ENCODE results near the gene COG5. TPM values are rescaled to one million over a fixed set of nuclear protein-coding genes. Genes with fewer than 3 reads are reported as not detected.

COG5 gene
- total and polyA plus RNA-seq, 9 of the 15 experiments (the other 6 are each of a cell fraction or from before 2014, with no cell fraction given), result 15.3 to 75.1 (median 56.4) TPM

GRCh38 chr7:107168233-107169119 is 395.2 kb downstream of the COG5 start, which contains the start of gene HBP1 (continued):
- TF ChIP-seq ZFPM2 (CRISPR knock-in tag; IDR thresholded peaks at IDR 0.05), result no peak
- TF ChIP-seq SMARCB1 (IDR thresholded peaks at IDR 0.05; ENCODE audit: insufficient read length, low read depth), result no peak
- TF ChIP-seq SMARCC2 (IDR thresholded peaks at IDR 0.05; ENCODE audit: low read depth), result no peak
- TF ChIP-seq PATZ1 (CRISPR knock-in tag; IDR thresholded peaks at IDR 0.05; ENCODE audit: borderline replicate concordance), result no peak
- no peak for TF ChIP-seq EZH2 (IDR thresholded peaks at IDR 0.05; ENCODE audit: borderline replicate concordance, low read depth, low read length)
- TF ChIP-seq ZFX (CRISPR knock-in tag; IDR thresholded peaks at IDR 0.05), result peak; percentile 93
- TF ChIP-seq PTRF (tag; IDR thresholded peaks at IDR 0.05), result no peak
- TF ChIP-seq RBFOX2 (IDR thresholded peaks at IDR 0.05; ENCODE audit: low read depth, low read length), result peak; percentile 58
- TF ChIP-seq PREB (CRISPR knock-in tag; IDR thresholded peaks at IDR 0.05), result no peak
- TF ChIP-seq MAFG (tag; conservative IDR thresholded peaks at IDR 0.05), result no peak
- TF ChIP-seq ZNF197 (CRISPR knock-in tag; IDR thresholded peaks at IDR 0.05; ENCODE audit: low read depth), result no peak; the same call in 1 of the 2 replicates
- TF ChIP-seq ZBTB33 (CRISPR knock-in tag; IDR thresholded peaks at IDR 0.05), result 0 out of 2 replicates have a peak, but pooled peaks have one; percentile 0
- TF ChIP-seq MTA3 (IDR thresholded peaks at IDR 0.05; ENCODE audit: borderline replicate concordance), result peak; percentile 75; the same call in 1 of the 2 replicates
- TF ChIP-seq RBM39 (optimal IDR thresholded peaks at IDR 0.05; ENCODE audit: low read depth, low read length), result no peak
- peak; percentile 100 for TF ChIP-seq MNT (conservative IDR thresholded peaks at IDR 0.05)
- no peak for TF ChIP-seq SMAD2 (IDR thresholded peaks at IDR 0.05; ENCODE audit: low read depth, low read length)
- TF ChIP-seq TEAD1 (CRISPR knock-in tag; IDR thresholded peaks at IDR 0.05), result peak; percentile 6 to 87; a peak in 3 of 4 replicates
- TF ChIP-seq COPS2 (conservative IDR thresholded peaks at IDR 0.05), result no peak
- peak; percentile 21; the same call in 1 of the 2 replicates for TF ChIP-seq ZNF384 (IDR thresholded peaks at IDR 0.05; ENCODE audit: low read depth, low read length)
- TF ChIP-seq KDM5B (IDR thresholded peaks at IDR 0.05; ENCODE audit: insufficient replicate concordance, low read depth, low read length), result peak; percentile 31
